Measurements from ENCODE around the gene WHRN. TPM values are rescaled to one million over a fixed set of nuclear protein-coding genes. Genes with fewer than 3 reads are reported as not detected.

WHRN gene
- polyA plus RNA-seq, 3 donors = 7.3 to 17.2 (median 10.2) TPM

DNA sequence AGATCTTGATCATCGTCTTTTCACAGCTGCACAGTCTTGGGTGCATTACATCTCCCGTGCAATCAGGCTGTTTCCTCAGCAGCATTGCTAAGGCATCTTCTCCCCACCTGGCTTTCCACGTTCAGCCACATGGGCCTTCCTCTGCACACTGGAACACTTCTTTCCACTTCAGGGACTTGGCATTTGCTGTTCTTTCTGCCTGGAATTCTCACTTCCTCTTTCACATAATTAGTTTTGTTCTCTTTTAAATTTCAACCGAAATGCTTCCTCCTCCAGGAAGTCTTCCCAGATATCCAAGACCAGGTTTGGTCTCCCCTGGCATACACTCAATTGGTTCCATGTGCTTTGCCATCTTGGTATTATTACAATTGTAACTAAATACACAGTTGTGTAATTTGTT lies 43.8 kb downstream of the WHRN start:
- DNase-seq (ENCODE audit: extremely low read depth in 1 of 11, low read depth in 9 of 11, low spot score in 4 of 11) = no peak

DNA sequence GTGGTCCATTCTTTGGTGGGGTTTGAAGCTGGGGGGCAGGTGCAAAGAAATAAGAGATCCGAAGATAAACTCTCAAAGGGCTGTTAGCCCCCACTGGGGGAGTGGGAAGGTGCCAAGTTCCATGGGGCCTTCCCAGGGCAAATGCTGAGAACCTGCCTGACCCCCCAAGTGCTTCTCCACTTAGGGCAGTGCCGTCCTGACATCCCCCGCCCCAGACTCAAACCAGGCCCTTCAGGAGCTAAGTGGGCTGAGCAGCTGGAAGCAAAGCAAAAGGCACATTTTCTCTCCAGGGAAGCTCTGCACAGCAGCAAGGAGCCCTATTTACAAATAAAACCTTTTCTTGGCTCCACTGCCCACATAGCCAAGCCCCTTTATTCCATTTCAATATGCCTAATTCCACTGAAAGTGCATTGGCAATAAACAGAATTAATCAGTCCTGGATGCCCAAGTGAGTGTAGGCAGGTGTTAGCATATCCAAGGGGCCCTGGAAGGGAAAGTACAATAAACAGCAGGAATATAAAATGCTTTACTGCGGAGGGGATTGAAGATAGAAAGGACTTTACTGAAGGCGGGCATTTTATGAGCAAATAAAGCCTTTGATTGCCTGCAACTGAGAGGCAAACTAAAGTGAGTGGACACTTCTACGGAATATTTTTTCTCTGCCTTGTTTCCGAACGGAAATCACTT lies 44.6 kb downstream of the WHRN start:
- DNase-seq (ENCODE audit: extremely low read depth in 1 of 11, low read depth in 9 of 11, low spot score in 4 of 11) = no peak

DNA sequence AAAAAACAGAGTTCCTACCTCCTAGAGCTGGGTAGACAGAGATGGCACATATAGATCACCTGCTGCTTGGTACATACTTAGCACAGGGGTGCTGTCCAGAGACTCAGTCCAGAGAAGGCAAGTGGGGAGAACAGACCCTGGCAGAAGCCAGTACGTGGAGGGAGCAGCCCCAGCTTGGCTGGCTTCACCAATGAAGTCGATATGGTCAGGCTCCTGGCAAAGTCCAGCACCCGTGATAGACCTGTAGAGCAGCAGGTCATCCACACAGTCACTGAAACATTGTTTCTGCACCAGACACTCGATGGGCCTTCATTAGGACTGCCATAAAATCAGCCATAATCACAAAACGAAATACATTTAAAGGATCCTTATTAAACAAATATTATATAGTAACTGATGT lies 45.8 kb downstream of the WHRN start:
- DNase-seq (ENCODE audit: extremely low read depth in 1 of 11, low read depth in 9 of 11, low spot score in 4 of 11) = no peak

DNA sequence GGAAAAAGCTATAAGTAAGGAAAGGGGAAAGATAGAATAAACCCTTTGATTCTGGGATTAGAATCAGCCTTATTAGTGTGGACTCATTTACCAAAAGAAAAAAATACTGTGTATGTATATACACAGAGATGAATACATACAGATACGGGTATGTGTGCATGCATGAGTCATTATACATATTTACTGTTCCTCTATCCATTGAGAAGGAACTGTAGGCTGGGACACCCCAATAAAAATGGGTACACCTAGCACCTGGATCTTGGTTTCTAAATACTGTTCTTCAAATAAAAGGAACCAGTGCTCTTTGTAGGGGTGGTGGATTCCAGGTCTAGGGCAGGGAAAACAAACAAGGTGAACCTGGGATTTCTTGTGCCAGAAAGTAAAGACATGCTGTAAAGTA lies 48.3 kb downstream of the WHRN start:
- no peak for DNase-seq (ENCODE audit: extremely low read depth in 1 of 11, low read depth in 9 of 11, low spot score in 4 of 11)

DNA sequence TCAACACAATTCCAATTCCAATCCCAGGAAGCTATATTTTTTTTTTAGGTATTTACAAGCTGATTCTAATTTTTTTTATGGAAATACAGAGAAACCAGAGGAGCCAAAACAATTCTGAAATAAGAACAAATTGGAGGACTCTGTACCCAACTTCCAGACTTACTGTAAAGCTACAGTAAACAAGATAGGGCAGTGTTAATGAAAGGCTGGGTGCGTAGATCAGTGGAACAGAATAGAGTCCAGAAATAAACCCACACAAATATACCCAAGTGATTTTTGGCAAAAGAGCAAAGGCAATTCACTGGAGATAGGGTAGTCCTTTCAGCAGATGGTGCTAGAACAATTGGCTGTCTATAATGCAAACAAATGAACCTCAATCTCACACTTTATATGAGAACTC lies 50.6 kb downstream of the WHRN start:
- no peak for DNase-seq (ENCODE audit: extremely low read depth in 1 of 11, low read depth in 9 of 11, low spot score in 4 of 11)

DNA sequence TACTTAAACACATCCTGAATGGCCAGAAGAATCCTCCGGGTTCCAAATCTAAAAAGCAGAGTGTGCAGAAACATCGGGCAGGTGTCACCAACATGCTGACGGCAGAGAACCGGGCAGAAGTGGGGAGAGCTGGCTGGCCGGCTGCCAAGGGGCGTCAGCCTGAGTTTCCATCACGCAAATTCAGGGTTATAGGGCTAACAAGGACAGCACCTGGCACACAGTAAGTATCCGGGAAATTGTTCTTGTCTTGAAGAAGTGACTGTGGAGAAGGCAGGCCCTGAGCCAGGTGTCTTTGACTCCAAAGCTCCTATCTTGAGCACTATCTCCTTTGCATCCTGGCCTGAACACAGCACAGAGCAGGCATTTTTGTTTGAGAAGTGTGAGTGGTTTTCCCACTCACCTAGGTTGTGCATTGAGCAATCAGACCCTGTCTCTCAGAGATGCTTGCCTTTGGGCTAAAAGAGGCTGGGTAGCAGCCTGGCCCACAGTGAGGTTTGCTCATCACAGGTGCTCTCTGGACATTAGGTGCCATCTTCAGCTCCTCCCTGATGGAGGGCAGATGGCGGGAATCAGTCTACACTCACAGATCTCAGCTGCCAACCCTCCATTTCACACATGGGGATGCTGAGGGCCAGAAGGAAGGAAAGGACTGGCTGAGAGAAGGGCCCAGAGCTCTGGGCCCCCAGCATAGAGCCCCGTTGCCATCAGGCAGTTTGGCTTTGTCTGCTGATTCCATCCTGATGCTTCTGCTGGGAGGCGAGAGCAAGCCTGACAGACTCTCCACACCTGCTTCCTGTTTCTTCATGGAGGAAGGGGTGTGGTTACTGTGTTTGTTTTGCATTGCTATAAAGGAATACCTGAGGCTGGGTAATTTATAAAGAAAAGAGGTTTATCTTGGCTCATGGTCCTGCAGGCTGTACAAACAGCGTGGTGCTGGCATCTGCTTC lies 52.8 kb downstream of the WHRN start:
- no peak for DNase-seq (ENCODE audit: extremely low read depth in 1 of 11, low read depth in 9 of 11, low spot score in 4 of 11)

DNA sequence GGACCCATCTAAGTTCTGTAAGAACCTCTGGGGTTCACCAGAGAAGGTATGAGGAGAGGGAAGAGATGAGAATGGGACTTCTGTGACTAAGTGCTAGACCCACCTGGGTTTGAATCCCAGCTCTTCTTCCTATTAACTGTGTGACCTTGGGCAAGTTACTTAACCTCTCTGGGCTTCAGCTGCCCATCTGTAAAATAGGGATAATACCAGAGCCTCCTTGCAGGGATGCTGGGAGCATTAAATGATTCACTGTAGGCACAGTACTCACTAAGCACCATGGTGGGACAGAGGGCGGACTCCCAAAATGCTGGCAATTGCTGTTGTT lies 53.6 kb downstream of the WHRN start:
- DNase-seq (ENCODE audit: extremely low read depth in 1 of 11, low read depth in 9 of 11, low spot score in 4 of 11) = no peak

DNA sequence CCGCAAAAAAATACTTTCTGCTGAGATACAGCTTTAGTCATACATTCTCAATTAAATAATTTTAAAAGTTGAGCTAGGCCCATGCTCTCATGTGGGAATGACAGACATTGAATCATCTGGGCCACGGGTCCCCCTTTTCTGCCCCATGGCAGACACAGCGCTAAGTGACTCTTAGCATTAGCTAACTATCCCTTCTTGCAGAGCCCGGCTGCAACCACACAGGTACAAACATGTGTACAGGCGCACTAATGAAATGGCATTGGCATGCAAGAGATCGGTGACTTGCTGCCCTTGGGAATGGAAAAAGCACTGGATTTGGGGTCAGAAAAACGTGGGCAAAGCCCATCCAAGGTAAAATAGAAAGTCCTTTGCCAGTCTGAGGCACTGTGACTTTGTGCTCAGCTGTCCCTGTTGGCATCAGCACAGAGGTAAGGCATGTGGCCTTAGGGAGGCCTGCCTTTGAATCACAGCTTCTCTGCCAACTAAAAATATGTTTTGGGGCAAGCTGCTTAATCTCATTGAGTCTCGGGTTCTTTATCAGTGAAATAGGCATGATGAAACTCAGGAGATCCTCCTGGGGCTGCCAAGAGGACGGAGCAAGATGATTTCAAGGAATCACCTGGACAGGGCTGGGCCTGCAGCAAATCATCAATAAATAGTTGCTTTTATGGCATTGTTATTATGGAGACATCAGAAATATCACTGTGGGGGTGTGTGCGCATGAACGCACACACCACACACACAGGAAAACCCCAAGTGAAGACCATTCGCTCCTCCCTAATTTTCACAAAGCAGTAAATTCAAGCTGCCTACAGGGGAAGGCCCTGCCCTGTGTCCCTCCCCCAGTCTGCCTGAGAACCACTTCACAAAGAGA lies 54.2 kb downstream of the WHRN start:
- DNase-seq (ENCODE audit: extremely low read depth in 1 of 11, low read depth in 9 of 11, low spot score in 4 of 11) = no peak

DNA sequence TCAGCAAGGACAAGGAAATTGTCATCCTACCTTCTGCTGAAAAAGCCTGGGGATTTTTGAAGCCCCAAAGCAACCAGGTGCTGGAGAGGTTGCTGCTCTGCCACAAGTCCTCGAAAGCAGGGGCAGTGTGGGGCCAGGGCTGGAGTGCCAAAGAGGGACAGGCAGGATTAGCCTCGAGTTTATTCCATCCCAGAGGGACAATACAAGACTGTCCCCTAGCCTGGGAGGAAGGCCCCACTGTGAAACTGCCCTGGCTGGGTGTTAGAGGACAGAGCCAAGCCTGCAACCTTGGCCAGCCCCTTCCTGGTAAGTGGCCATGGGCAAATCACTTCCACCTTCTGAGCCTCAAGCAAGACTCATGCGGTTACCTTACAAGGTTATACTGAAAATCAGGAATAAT lies 55.1 kb downstream of the WHRN start:
- DNase-seq (ENCODE audit: extremely low read depth in 1 of 11, low read depth in 9 of 11, low spot score in 4 of 11) = no peak

DNA sequence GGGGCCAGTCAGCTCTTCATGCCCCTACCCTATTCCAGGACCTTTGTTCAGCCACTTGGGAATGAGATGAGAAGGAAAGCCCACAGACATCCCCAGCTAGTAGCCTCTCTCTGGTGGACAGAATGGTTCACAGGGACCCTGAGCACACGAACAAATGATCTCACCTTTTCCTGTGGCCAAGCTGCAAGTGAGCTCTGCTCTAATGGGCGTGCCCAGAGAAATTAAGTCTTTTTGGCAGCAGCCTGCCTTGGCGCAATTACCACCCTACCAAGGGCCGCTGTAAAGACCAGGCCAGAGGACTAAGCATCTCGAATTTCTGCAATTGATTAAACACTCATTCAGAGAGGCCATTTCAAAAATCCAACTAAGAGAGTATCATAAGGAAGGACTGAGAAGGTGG lies 56.0 kb downstream of the WHRN start:
- no peak for DNase-seq (ENCODE audit: extremely low read depth in 1 of 11, low read depth in 9 of 11, low spot score in 4 of 11)

DNA sequence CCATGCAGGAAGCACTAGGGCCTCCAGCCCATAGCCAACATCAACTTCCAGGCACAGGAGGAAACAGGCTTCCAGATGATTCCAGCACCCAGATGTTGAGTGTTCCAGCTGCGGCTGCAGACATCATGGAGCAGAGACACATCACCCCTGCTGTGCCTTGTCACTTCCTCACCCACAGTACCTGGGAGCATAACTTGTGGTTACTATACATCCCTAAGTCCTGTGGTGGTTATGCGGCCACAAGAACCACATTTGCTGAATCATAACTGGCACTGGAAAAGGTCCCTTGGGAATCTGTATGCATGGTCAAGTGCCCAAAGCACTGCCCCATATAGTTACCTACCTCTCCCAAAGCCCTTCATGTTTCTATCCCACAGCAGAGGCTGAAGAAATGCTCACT lies 56.6 kb downstream of the WHRN start:
- DNase-seq (ENCODE audit: extremely low read depth in 1 of 11, low read depth in 9 of 11, low spot score in 4 of 11) = no peak

DNA sequence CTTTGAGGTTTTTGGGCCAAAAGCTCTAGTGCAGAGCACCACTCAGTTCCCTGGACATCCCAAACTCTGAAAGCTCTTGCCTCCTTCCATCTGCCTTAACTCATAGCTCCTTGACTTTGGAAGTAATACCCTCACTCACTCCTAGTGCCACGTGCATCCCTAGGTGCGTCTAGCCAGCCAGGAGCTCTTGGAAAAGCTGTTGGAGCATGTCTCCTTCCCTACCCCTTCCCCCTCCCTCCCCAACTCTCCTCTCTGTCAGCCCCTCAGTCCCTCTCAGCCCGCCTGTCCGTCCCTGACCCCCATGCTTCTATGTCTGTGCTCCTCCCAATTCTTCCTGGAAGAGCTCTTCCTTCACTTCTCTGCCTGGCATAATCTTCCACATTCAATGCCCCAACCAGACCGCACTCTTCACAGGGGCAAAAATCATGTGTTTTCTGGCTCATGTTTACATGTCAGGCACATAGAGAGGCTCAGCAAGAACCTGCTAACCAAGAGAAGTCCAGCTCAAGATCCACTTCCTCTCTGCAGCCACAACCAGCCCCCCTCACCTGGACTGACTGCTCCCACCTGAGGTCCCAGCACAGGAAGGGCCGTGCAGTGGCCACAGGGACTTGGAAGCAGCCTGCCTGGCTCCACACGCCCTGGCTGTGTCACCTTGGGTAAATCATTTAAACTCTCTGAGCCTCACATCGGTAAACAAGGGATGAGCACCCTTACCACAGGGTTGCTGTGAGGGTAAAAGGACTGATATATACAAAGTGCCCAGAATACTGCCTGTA lies 58.4 kb downstream of the WHRN start:
- no peak for DNase-seq (ENCODE audit: extremely low read depth in 1 of 11, low read depth in 9 of 11, low spot score in 4 of 11)

DNA sequence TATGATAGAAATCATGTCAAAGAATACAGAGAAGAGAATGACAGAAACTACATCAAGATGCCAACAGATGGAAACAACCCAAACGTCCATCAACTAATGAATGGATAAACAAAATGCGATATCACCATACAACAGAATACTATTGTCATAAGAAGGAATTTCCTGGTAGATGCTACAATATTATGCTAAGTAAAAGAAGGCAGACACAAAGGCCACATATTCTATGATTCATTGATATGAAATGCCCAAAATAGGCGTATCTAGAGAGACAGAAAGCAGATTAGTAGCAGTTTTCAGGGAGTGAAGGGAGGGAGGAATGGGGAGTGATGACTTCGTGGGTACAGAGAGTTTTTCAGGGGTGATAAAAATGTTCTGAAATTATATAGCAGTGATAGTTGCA lies 59.2 kb downstream of the WHRN start:
- no peak for DNase-seq (ENCODE audit: extremely low read depth in 1 of 11, low read depth in 9 of 11, low spot score in 4 of 11)

DNA sequence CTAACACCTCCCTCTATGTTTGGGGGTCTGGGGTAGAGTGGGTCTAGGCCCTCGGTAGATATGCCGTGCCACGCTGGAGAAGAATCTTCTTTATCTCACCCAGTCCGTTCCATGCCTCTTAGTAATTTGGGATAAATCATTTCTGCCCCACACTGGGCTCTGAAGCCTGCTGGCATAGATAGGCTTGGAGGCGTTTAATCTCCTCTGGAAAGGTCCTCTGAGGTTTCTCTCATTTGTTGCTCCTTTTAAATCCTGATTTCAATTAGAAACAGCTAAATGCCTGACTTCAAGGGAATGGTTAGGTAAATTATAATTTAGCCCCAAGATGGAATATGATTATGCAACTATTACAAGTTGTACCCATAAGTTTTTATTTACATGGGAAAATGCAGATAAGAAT lies 59.7 kb downstream of the WHRN start:
- DNase-seq (ENCODE audit: extremely low read depth in 1 of 11, low read depth in 9 of 11, low spot score in 4 of 11) = no peak

DNA sequence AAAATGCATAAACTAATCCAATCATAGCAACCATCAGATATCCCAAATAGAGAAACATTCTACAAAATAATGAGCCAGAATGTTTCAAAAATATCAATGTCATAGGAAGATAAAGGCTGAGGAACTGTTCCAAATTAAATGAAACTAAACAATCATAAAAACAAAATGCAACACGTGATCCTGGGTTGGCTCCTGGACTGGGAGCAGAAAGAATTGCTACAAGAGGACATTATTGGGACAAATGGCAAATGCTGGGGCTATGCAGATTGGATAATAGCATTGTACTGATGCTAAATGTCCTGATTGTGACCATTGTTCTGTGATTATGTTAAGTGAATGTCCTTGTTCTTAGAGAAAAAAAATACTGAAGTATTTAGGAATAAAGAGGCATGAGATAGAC lies 63.3 kb downstream of the WHRN start:
- no peak for DNase-seq (ENCODE audit: extremely low read depth in 1 of 11, low read depth in 9 of 11, low spot score in 4 of 11)

DNA sequence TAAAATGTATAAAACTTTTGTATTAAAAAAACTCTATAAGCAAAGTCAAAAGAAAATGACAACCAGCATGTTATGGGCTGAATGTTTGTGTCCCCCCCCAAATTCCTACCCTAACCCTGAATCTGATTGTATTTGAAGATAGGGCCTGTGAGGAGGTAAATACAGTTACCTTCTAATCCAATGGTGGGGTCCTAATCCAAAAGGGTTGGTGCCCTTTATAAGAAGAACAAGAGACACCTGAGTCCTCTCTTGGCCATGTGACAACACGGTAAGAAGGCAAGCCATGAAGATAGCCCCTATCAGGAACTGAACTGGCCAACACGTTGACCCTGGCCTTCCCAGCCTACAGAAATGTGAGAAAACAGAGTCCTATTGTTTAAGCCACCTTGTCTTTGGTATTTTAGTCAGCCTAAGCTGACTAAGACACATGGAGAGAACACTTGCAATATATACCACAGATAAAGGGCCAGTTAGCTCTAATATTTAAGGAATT lies 67.8 kb downstream of the WHRN start:
- DNase-seq (ENCODE audit: extremely low read depth in 1 of 11, low read depth in 9 of 11, low spot score in 4 of 11) = no peak

DNA sequence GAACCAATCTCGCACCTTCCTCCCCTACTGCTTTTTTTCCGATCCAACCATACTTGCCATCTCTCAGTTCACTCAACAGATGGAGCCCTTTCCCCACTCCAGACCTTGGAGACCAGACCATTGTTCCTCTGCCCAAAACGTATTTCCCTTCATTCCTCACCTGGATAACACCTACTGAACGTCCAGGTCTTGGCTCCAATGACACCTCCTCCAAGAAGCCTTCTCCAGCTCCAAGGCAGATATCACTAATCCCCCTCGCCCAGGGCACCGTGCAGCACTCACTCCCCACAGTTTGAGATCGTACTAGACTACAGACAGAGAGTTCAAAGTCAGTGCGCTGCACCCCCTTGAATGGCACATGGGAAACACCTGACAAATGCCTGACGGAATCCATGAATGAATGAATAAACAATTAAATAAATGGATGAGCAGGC lies 70.4 kb downstream of the WHRN start:
- DNase-seq (ENCODE audit: extremely low read depth in 1 of 11, low read depth in 9 of 11, low spot score in 4 of 11) = peak in 8 of 11 donors; percentile 10 to 33 (median 18)

DNA sequence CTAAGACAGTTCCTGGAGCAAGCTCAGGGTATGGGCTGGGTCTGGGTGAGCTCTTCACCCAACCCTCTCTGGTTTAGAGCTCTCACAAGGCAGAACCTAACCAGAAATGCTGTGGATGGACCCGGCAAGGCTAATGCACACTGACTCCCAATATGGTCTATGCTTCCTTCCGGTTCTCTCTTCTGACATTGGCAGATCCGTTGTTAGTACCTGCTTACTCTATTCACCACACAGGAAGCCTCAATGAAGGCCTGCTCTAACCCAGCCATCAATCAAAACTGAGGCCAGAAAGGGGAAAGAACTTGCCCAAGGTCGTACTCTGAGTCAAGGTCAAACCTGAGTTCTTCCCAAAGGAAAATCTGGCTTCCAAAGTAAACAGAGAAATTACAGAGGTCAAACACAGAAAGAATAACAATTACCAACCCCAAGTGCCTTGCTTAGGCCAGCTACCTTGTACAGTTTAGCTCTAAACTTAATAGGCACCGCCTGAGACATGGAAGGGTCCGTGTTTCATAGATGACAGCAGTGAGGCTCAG lies 71.5 kb downstream of the WHRN start:
- DNase-seq (ENCODE audit: extremely low read depth in 1 of 11, low read depth in 9 of 11, low spot score in 4 of 11) = no peak

DNA sequence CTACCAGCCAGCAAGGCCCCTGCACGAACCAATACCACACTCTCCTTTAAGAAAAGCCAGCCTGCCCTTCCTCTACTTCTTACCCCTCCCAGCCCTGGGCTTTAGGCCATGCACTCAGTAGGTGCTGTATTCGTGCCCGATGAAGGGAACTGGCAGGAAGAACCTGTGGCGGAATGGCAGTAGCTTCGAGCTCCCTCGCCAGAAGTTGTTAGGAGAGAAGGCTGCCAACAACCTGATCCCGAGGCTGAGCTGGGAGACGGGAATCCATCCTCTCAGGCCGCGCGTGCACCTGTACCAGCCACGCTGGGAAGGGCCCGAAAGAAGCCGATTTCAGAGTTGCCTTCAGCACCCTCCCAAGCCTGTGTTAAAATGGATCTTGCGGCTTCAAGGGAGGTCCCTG lies 72.2 kb downstream of the WHRN start:
- no peak for DNase-seq (ENCODE audit: extremely low read depth in 1 of 11, low read depth in 9 of 11, low spot score in 4 of 11)
